Pancreas (tissue), 10 donors: ENCODE data around the gene ATP6V0C. TPM values are rescaled to one million over a fixed set of nuclear protein-coding genes. Genes with fewer than 3 reads are reported as not detected.

Experiments
- ATAC-seq, 4 donors: fragments of 200-7000 bp; cut with Tn5 transposase; one replicate each; pipeline versions ENCODE4 v1.8.0 to v1.9.1; 2020; ENCODE audit warnings: mild to moderate bottlenecking in 4 of 4, moderate library complexity in 4 of 4
- DNase-seq, 6 donors: peaks; one replicate each; pipeline ENCODE4 v3.0.0-alpha.2; 2020
- FAIRE-seq: peaks from 2 replicates; lab custom pipeline; 2012; peaks lifted over from hg19 to GRCh38; lab: Jason Lieb, UNC
- H3K27ac ChIP-seq, 4 donors: fragments of 200-600 bp; sonication (generic); 1 replicate in 3 of 4; 2 replicates in 1 of 4; pipeline versions ENCODE4 v1.5.0 to v1.8.0; 2020
- H3K27me3 ChIP-seq, 4 donors: fragments of 200-600 bp; one replicate each; pipeline ENCODE4 v1.8.0; 2021
- H3K36me3 ChIP-seq, 3 donors: fragments of 200-600 bp; sonication (generic) in 1 of 3; one replicate each; pipeline versions ENCODE4 v1.5.0 to v1.8.0; 2020 to 2021
- H3K4me1 ChIP-seq, 3 donors: fragments of 200-600 bp; one replicate each; pipeline ENCODE4 v1.8.0; 2021
- H3K4me3 ChIP-seq, 4 donors: fragments of 200-600 bp; sonication (generic) in 2 of 4; one replicate each; pipeline versions ENCODE4 v1.5.0 to v1.8.0; 2020 to 2021
- H3K9me3 ChIP-seq, 4 donors: fragments of 200-600 bp; one replicate each; pipeline ENCODE4 v1.8.0; 2021
- CTCF ChIP-seq, 4 donors: fragments of 200-600 bp; sonication (generic) in 3 of 4; IDR thresholded peaks; one replicate each; pipeline versions ENCODE4 v1.5.0 to v1.8.0; 2021; ENCODE audit warnings: antibody characterized with exemption in 4 of 4
- WGBS, 2 donors: extraction: QIAGEN DNeasy Blood & Tissue Kit; methylation state at CpG; one replicate each; pipeline ENCODE4 v1.1.7; 2013; 5-methylcytosine and 5-hydroxymethylcytosine counted together
- intact Hi-C, 3 donors: fragments of 100-400 bp; cut with DNase I; formaldehyde crosslinking; loops; one replicate each; pipeline versions ENCODE4 v1.11.1 to v1.14.2; 2022
- polyA plus RNA-seq, 2 donors: library from polyadenylated mRNA; stranded (reverse); fragments of 200-250 nt; gene quantifications; one replicate each; pipeline ENCODE4 v1.2.3, GENCODE V29; 2013
- total RNA-seq, 6 donors: library from RNA; stranded (reverse); fragmentation: NEBNext Ultra II Directional in 4 of 6; extraction: Animal tissue kit (Norgen Biotek cat#: 25700) in 4 of 6; gene quantifications; one replicate each; pipeline versions ENCODE4 v1.2.1 to v1.2.4, GENCODE V29; 2021 to 2023
- donor health status: healthy with polysubstance abuse.
- donor health status: DM: no; HTN: no; CAD: no; lungs with moderate emphysema.
- donor health status: DM: no; HTN: no; CAD: no.
- donor health status: control.
- donor health status: control.
- donor health status: Bipolar disorder and iron deficiency.
- donor health status: DM: yes; HTN: yes; CAD: no.
- donor health status: DM: no; HTN: no; CAD: no.
- donor health status: DM: no; HTN: no; CAD: no.
- donor health status: DM: yes; HTN: yes; CAD: no.

The ATP6V0C gene
- total and polyA plus RNA-seq, 8 donors = 39.9 to 124 (median 66.8) TPM

- Histone ChIP-seq H3K27me3 (no peaks in the 10 kb centered on the region), H3K27ac (no peak overlapping the region), H3K9me3 (no peaks in the 10 kb centered on the region), H3K36me3 (peaks cover 0 to 8% (median 0%) of the 10 kb centered on the region in 3 donors), H3K4me1 (peaks cover 0 to 4% (median 0%) of the 10 kb centered on the region in 3 donors), H3K4me3 (no peak overlapping the region)
- no peak for FAIRE-seq
- no peak for ATAC-seq
- no peak for TF ChIP-seq CTCF (IDR thresholded peaks at IDR 0.05)
- intact Hi-C loops = no loop called here
- WGBS, 2 donors = 83% methylated on average over 30 to 32 of the region's 32 CpGs
- peak in 3 of 6 donors; percentile 12 to 82 (median 62) for DNase-seq
Observed at GRCh38 chr16:2529061-2529931, 15.5 kb downstream of the ATP6V0C start.

- H3K36me3 ChIP-seq = peaks cover 0 to 8% (median 0%) of the 10 kb centered on the region in 3 donors
- no peak overlapping the region for H3K4me3 ChIP-seq
- H3K27ac ChIP-seq = no peak overlapping the region
- no peaks in the 10 kb centered on the region for H3K9me3 ChIP-seq
- peaks cover 0 to 4% (median 0%) of the 10 kb centered on the region in 3 donors for H3K4me1 ChIP-seq
- FAIRE-seq = no peak
- intact Hi-C loops = no loop called here
- ATAC-seq = no peak
- no peaks in the 10 kb centered on the region for H3K27me3 ChIP-seq
- WGBS, 2 donors = 83 to 93% methylated on average over 15 of the region's 15 CpGs
- peak in 4 of 6 donors; percentile 19 to 74 (median 60) for DNase-seq
- no peak for TF ChIP-seq CTCF (IDR thresholded peaks at IDR 0.05)
Observed at GRCh38 chr16:2529961-2530628, 16.3 kb downstream of the ATP6V0C start.

GRCh38 chr16:2530629-2531318 is 17.0 kb downstream of the ATP6V0C start:
- no peak overlapping the region for H3K4me3 ChIP-seq
- no peaks in the 10 kb centered on the region for H3K9me3 ChIP-seq
- intact Hi-C loops = no loop called here
- TF ChIP-seq CTCF (IDR thresholded peaks at IDR 0.05) = no peak
- no peak for FAIRE-seq
- H3K4me1 ChIP-seq = peaks cover 0 to 4% (median 0%) of the 10 kb centered on the region in 3 donors
- peaks cover 0 to 8% (median 0%) of the 10 kb centered on the region in 3 donors for H3K36me3 ChIP-seq
- DNase-seq = peak in 4 of 6 donors; percentile 16 to 82 (median 58)
- no peak for ATAC-seq
- WGBS, 2 donors = 82 to 85% methylated on average over 14 of the region's 14 CpGs
- H3K27me3 ChIP-seq = no peaks in the 10 kb centered on the region
- peak overlapping the region in 2 of 4 donors; percentile 82 to 92 for H3K27ac ChIP-seq

- Histone ChIP-seq H3K27me3 (no peaks in the 10 kb centered on the region), H3K27ac (peak within 1 kb of the TSS; percentile 82 to 97 (median 92)), H3K4me3 (peak within 1 kb of the TSS; percentile 26 to 62 (median 42)), H3K4me1 (peaks cover 0 to 4% (median 0%) of the 10 kb centered on the region in 3 donors), H3K36me3 (peaks cover 0 to 8% (median 0%) of the 10 kb centered on the region in 3 donors), H3K9me3 (no peaks in the 10 kb centered on the region)
- TF ChIP-seq CTCF (IDR thresholded peaks at IDR 0.05) = no peak
- DNase-seq (no peak), FAIRE-seq (no peak), ATAC-seq (peak; percentile 1 to 3 (median 2))
- intact Hi-C loops = no loop called here
- 12 to 14% methylated on average over 11 of the region's 11 CpGs for WGBS, 2 donors
Observed at GRCh38 chr16:2531371-2531695, 17.6 kb downstream of the ATP6V0C start, which contains the start of gene CEMP1. CEMP1 (minus strand) TSS chr16:2531408; CDS start chr16:2531073, 335 bp downstream.
